Measurements from ENCODE around the gene MUC6. TPM values are rescaled to one million over a fixed set of nuclear protein-coding genes. Genes with fewer than 3 reads are reported as not detected.

Gene MUC6, protein sequence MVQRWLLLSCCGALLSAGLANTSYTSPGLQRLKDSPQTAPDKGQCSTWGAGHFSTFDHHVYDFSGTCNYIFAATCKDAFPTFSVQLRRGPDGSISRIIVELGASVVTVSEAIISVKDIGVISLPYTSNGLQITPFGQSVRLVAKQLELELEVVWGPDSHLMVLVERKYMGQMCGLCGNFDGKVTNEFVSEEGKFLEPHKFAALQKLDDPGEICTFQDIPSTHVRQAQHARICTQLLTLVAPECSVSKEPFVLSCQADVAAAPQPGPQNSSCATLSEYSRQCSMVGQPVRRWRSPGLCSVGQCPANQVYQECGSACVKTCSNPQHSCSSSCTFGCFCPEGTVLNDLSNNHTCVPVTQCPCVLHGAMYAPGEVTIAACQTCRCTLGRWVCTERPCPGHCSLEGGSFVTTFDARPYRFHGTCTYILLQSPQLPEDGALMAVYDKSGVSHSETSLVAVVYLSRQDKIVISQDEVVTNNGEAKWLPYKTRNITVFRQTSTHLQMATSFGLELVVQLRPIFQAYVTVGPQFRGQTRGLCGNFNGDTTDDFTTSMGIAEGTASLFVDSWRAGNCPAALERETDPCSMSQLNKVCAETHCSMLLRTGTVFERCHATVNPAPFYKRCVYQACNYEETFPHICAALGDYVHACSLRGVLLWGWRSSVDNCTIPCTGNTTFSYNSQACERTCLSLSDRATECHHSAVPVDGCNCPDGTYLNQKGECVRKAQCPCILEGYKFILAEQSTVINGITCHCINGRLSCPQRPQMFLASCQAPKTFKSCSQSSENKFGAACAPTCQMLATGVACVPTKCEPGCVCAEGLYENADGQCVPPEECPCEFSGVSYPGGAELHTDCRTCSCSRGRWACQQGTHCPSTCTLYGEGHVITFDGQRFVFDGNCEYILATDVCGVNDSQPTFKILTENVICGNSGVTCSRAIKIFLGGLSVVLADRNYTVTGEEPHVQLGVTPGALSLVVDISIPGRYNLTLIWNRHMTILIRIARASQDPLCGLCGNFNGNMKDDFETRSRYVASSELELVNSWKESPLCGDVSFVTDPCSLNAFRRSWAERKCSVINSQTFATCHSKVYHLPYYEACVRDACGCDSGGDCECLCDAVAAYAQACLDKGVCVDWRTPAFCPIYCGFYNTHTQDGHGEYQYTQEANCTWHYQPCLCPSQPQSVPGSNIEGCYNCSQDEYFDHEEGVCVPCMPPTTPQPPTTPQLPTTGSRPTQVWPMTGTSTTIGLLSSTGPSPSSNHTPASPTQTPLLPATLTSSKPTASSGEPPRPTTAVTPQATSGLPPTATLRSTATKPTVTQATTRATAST (N-terminal part only)
- not detected for polyA plus RNA-seq (2013, experiment 1 of 4)
- polyA plus RNA-seq (2013, experiment 2 of 4), result not detected
- not detected for polyA plus RNA-seq (2013, experiment 3 of 4)
- polyA plus RNA-seq (2013, experiment 4 of 4), result not detected

DNA sequence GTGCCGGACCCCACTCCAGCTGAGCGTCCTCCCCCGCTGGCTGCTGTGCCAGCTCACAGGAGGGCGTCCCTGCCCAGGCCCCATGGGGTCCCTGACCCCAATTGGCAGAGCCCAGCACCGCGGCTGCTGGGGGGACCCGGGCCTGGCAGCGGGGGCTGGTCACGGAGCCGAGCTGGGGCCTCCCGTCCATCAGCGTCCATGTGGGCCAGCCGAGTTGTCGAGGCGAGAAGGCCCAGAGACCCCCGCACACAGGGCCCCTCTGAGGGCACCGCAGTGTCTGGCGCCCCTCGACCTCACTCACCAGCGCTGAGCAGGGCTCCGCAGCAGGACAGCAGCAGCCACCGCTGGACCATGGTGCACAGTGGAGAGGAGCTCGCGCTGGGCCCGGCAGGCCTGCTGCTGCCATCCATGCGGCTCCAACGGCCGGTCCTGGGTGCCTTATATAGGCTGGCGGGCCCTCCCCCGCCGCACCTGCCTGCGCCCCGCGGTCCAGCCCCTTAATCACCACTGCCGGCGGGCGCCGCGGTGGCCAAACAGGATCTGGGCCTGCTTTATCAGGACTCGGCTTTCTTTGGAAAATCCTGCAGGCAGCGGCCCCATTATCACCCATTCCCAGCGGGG lies at the start of gene MUC6:
MUC6 (minus strand) TSS at position 416 of the 621 bp plus-strand sequence; CDS start at position 353, 63 bp downstream.
- Histone ChIP-seq H3K27me3 (ENCODE audit: control insufficient read depth, insufficient read depth, low read length, poor library complexity, severe bottlenecking) (no peaks in the 10 kb centered on the region), H3K27ac (ENCODE audit: insufficient read depth, low read depth, low read length, poor library complexity, severe bottlenecking) (no peak within 1 kb of the TSS), H3K36me3 (ENCODE audit: control insufficient read depth, insufficient read depth, low read length) (no peaks in the 10 kb centered on the region), H3K9me3 (ENCODE audit: control insufficient read depth, low read length) (no peaks in the 10 kb centered on the region), H3K4me1 (ENCODE audit: control insufficient read depth, insufficient read depth, low read length) (peaks cover 7% of the 10 kb centered on the region), H3K4me3 (ENCODE audit: insufficient read depth, low read depth, low read length) (no peak within 1 kb of the TSS)
- WGBS, 2 experiments, result 92 to 93% methylated on average over 42 of the region's 42 CpGs

DNA sequence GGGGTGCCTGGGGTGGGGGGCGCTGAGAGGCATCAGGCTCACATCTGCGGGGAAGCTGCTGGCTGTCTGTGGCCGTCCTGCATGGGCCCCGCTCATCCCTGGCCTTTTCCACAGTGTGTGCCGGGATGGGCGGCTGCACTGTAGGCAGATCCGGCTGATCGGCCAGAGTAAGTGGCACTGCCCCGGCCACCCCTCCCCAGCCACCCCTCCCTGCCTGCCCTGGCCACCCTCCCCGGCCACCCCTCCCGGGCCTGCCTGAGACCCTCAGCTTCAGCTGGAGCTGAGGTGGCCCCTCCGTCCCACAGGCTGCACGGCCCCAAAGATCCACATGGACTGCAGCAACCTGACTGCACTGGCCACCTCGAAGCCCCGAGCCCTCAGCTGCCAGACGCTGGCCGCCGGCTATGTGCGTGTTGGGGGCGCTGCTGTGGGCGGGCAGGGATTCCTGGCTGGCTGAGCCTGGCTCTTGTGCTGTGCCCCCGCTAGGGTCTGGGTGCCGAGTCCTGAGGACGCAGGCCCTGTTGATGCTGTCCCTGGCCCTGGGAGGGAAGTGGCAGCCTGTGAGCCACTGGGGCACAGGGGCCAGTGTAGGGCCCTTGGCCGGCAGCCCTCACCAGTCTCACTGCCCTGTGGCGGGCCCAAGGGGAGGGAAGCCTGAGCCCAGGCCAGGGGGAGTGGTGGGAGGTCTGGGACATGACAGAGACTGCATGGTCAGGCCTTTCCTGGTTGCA lies 49.1 kb upstream of the MUC6 start:
- WGBS, 2 experiments, result 90 to 91% methylated on average over 26 of the region's 26 CpGs
- H3K4me1 ChIP-seq (ENCODE audit: control insufficient read depth, insufficient read depth, low read length), result no peaks in the 10 kb centered on the region
- H3K4me3 ChIP-seq (ENCODE audit: insufficient read depth, low read depth, low read length), result no peak overlapping the region
- H3K9me3 ChIP-seq (ENCODE audit: control insufficient read depth, low read length), result no peaks in the 10 kb centered on the region
- H3K36me3 ChIP-seq (ENCODE audit: control insufficient read depth, insufficient read depth, low read length), result no peaks in the 10 kb centered on the region
- H3K27me3 ChIP-seq (ENCODE audit: control insufficient read depth, insufficient read depth, low read length, poor library complexity, severe bottlenecking), result no peaks in the 10 kb centered on the region
- H3K27ac ChIP-seq (ENCODE audit: insufficient read depth, low read depth, low read length, poor library complexity, severe bottlenecking), result no peak overlapping the region

DNA sequence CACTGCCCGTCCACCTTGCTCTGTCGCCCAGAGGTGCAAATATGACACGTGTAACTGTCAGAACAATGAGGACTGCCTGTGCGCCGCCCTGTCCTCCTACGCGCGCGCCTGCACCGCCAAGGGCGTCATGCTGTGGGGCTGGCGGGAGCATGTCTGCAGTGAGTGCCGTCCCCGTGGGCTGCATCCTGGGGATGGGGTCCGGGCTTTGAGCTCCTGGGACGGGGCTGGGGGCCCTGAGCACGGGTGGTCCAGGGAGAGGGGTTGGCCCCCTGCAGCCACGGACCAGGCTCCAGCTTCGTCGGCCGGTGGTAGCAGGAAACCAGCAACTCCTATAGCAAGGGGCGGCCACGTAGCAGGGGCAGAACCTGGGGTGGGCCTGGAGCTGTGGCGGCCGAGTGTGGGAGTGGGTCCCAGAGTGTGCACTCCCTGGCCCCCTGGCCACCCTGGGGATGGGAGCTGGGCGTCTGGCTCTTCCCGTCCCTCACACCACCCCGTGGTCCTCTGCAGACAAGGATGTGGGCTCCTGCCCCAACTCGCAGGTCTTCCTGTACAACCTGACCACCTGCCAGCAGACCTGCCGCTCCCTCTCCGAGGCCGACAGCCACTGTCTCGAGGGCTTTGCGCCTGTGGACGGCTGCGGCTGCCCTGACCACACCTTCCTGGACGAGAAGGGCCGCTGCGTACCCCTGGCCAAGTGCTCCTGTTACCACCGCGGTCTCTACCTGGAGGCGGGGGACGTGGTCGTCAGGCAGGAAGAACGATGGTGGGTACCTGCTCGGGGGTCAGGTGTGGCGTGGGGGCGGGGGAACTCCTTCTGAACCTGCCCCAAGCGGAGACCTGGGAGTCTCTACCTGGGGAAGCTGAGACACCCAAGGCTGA lies 48.3 kb upstream of the MUC6 start:
- 93% methylated on average over 49 of the region's 49 CpGs for WGBS, 2 experiments
- no peak overlapping the region for H3K27ac ChIP-seq (ENCODE audit: insufficient read depth, low read depth, low read length, poor library complexity, severe bottlenecking)
- no peaks in the 10 kb centered on the region for H3K9me3 ChIP-seq (ENCODE audit: control insufficient read depth, low read length)
- no peak overlapping the region for H3K4me3 ChIP-seq (ENCODE audit: insufficient read depth, low read depth, low read length)
- no peaks in the 10 kb centered on the region for H3K27me3 ChIP-seq (ENCODE audit: control insufficient read depth, insufficient read depth, low read length, poor library complexity, severe bottlenecking)
- no peaks in the 10 kb centered on the region for H3K4me1 ChIP-seq (ENCODE audit: control insufficient read depth, insufficient read depth, low read length)
- no peaks in the 10 kb centered on the region for H3K36me3 ChIP-seq (ENCODE audit: control insufficient read depth, insufficient read depth, low read length)

DNA sequence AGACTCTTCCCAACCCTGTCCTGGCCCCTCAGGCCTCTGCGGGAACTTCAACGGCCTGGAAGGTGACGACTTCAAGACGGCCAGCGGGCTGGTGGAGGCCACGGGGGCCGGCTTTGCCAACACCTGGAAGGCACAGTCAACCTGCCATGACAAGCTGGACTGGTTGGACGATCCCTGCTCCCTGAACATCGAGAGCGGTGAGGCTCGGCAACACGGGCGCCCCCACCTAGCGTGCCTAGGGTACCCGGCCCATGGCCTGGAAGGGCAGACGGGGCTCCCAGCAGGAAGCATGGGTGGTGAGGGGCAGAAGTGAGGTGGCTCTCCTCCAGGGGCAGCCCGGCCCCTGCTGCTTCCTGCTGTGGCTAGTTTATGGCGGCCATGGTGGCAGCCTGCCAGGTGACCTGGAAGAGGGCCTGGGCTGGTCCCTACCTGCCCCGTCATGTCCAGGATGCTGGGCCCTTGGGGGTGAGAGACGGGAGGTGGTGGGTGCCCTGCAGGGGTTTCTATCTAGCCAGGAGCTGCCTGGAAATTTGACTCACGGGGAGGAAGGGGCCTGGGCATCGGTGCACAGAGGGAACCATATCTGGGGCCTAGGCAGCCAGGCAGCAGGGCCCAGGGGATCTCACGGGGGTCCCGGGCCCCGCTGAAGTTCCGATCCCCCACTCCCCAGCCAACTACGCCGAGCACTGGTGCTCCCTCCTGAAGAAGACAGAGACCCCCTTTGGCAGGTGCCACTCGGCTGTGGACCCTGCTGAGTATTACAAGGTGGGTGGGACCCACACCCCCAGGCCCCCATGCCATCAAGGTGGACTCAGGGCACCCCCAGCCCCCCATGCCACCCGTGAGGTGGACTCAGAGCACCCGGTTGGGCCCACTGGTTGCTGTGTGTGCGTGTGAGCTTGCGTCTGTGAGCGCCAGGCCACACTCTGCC lies 47.4 kb upstream of the MUC6 start:
- no peak overlapping the region for H3K27ac ChIP-seq (ENCODE audit: insufficient read depth, low read depth, low read length, poor library complexity, severe bottlenecking)
- no peaks in the 10 kb centered on the region for H3K4me1 ChIP-seq (ENCODE audit: control insufficient read depth, insufficient read depth, low read length)
- H3K36me3 ChIP-seq (ENCODE audit: control insufficient read depth, insufficient read depth, low read length), result no peaks in the 10 kb centered on the region
- 93 to 94% methylated on average over 34 of the region's 34 CpGs for WGBS, 2 experiments
- no peaks in the 10 kb centered on the region for H3K9me3 ChIP-seq (ENCODE audit: control insufficient read depth, low read length)
- H3K27me3 ChIP-seq (ENCODE audit: control insufficient read depth, insufficient read depth, low read length, poor library complexity, severe bottlenecking), result no peaks in the 10 kb centered on the region
- H3K4me3 ChIP-seq (ENCODE audit: insufficient read depth, low read depth, low read length), result no peak overlapping the region

DNA sequence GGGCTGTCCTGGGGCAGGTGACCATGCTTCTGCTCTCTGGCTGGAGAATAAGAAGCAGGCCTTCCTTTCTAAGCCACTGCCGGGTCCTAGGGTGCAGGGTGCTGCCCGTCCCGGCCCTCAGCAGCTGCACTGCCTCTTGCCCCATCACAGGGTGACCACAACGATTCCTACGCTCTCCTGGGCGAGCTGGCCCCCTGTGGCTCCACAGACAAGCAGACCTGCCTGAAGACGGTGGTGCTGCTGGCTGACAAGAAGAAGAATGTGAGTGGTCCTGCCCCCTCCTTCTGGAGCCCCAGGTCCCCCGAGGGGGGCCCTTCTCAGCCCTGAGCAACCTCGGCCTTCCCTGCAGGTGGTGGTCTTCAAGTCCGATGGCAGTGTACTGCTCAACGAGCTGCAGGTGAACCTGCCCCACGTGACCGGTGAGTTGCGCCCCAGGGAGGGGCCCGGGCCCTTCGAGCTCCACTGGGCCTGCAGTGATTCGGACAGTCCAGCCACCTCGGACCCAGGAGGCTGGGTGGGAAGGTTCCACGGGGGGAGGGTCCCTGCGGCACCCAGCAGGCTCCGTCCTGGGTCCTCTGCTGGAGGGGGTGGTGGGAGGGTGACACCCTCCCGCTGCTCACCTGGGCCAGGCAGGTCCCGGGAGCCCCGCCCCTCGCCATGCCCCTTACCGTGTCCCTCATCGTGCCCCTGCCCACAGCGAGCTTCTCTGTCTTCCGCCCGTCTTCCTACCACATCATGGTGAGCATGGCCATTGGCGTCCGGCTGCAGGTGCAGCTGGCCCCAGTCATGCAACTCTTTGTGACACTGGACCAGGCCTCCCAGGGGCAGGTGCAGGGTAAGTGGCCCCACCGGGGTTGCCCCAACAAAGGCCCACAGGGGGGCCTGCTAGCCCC lies 46.5 kb upstream of the MUC6 start:
- Histone ChIP-seq H3K4me1 (ENCODE audit: control insufficient read depth, insufficient read depth, low read length) (no peaks in the 10 kb centered on the region), H3K27me3 (ENCODE audit: control insufficient read depth, insufficient read depth, low read length, poor library complexity, severe bottlenecking) (no peaks in the 10 kb centered on the region), H3K36me3 (ENCODE audit: control insufficient read depth, insufficient read depth, low read length) (no peaks in the 10 kb centered on the region), H3K27ac (ENCODE audit: insufficient read depth, low read depth, low read length, poor library complexity, severe bottlenecking) (no peak overlapping the region), H3K4me3 (ENCODE audit: insufficient read depth, low read depth, low read length) (no peak overlapping the region), H3K9me3 (ENCODE audit: control insufficient read depth, low read length) (no peaks in the 10 kb centered on the region)
- WGBS, 2 experiments, result 83 to 84% methylated on average over 33 of the region's 33 CpGs

- Histone ChIP-seq H3K36me3 (ENCODE audit: control insufficient read depth, insufficient read depth, low read length) (no peaks in the 10 kb centered on the region), H3K4me1 (ENCODE audit: control insufficient read depth, insufficient read depth, low read length) (no peaks in the 10 kb centered on the region), H3K9me3 (ENCODE audit: control insufficient read depth, low read length) (no peaks in the 10 kb centered on the region), H3K4me3 (ENCODE audit: insufficient read depth, low read depth, low read length) (no peak overlapping the region), H3K27me3 (ENCODE audit: control insufficient read depth, insufficient read depth, low read length, poor library complexity, severe bottlenecking) (no peaks in the 10 kb centered on the region), H3K27ac (ENCODE audit: insufficient read depth, low read depth, low read length, poor library complexity, severe bottlenecking) (no peak overlapping the region)
- 88 to 89% methylated on average over 14 of the region's 14 CpGs for WGBS, 2 experiments
Measured at GRCh38 chr11:1082346-1082727, 45.8 kb upstream of the MUC6 start.

GRCh38 chr11:1081601-1082311 lies 45.2 kb upstream of the MUC6 start:
- Histone ChIP-seq H3K4me3 (ENCODE audit: insufficient read depth, low read depth, low read length) (no peak overlapping the region), H3K27ac (ENCODE audit: insufficient read depth, low read depth, low read length, poor library complexity, severe bottlenecking) (no peak overlapping the region), H3K4me1 (ENCODE audit: control insufficient read depth, insufficient read depth, low read length) (no peaks in the 10 kb centered on the region), H3K36me3 (ENCODE audit: control insufficient read depth, insufficient read depth, low read length) (no peaks in the 10 kb centered on the region), H3K9me3 (ENCODE audit: control insufficient read depth, low read length) (no peaks in the 10 kb centered on the region), H3K27me3 (ENCODE audit: control insufficient read depth, insufficient read depth, low read length, poor library complexity, severe bottlenecking) (no peaks in the 10 kb centered on the region)
- WGBS, 2 experiments, result 87 to 88% methylated on average over 33 of the region's 33 CpGs

Data from ectodermal cell (in vitro differentiated cells).